Skeletal muscle cell (primary cell): ENCODE results near the gene SYNGR1.
"Not testable (repeated sequence)": the region's sequence is repeated elsewhere in the genome, so short reads cannot be mapped to it uniquely, and the experiment has no call there.

ENCODE experiments used
- DNase-seq: peaks from one replicate; pipeline ENCODE4 v3.0.0-alpha.2; 2010; ENCODE audit warnings: low read depth
- H3K4me3 ChIP-seq: 2 replicates; pipeline ENCODE4 v1.5.1; 2011; ENCODE audit warnings: low read depth, mild to moderate bottlenecking, control low read depth, low read length, moderate library complexity

SYNGR1 gene

DNA sequence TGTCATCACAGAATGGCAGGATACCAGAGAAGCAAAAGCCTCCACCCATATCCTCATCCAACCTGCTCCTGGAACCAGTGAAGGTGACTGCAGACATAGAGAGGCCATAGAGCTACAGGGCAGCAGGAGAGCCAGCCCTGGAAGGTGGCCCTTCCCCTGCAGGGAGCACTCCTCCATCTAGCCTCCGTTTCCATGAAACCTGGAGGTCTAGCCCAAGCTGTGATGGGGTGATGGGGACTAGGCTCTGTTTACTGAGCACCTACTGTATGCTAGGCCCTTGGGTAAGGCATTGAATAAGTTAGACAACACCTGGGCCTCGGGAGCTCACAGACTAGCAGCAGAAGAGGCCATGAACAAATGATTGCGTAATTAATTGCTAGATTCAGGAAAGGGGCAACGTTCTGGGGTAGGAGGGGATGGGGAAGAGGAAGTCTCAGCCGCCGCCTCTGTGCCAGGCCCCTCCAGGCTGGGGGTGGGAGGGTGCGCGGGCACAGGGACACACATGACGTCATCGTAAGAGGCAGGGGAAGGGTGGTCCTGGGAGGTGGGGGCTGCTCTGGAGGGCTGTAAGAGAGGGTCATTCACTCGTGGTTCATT lies 784 bp upstream of the SYNGR1 start:
- peak overlapping the region; percentile 54 for H3K4me3 ChIP-seq
- no peak for DNase-seq

DNA sequence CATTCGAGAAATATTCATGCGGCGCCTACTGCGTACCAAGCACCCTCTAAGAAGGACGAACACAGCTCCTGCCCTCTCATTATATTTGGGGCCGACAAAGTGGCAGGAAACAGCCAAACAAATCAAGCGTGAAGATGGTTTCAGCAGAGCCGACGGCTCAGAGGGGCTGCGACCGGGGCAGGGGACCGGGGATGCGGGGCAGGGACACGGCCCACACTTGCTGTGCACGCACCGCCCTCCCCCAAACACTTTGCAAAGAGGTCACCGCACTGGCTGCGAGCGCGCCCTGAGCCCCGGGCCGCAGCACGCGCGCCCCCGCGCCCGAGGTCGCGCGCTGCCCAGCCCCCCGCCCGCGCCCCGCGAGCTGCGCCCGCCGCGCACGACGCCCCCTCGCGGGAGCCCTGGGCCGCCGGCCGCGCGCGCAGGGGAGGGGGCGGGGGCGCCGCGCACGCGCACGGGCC lies 255 bp upstream of the SYNGR1 start:
- H3K4me3 ChIP-seq, result peak overlapping the region; percentile 55
- DNase-seq, result no peak

DNA sequence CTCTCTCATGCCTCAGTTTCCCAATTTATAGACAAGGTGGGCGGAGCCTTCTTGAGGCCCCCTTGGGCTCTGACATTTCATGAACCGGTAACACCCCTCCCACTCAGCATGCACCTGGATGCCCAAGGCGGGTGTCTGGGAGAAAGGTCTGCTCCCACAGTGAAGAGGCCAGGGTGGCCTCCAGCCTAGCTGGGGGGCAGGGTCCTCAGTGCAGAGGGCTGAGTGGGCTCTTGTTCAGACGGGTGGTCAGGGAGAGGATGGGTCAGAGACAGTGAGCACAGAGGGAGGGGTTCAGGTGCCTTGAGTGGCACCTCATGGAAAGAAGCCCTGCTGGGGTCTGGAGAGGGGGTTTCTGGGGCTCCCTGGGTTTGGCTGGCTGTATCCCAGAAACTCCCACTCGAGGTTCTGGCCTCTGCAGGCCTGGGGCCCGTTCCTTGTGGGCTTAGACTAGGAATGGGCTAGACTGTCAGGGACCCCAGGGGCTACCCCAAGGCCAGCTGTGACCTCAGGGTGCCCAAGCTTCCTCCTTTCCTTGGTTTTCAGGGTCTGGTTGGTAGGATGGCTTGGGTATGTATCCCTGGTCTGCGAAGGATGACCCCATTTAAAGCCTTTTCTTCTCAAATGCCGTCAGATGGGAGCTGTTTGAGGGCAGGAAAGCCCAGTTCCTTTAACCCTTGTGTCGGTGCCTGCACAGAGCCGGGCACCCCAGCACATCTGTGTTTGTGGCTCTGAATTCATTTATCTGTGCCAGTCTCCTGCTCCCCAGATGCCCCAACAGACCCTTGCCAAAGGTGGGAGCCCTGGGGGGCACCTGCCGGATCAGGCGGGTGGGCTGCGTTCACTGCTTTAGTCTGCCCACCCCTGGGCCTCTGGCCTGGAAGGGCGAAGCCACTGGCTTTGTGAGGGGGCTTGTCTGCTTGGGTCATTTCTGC lies 1.2 kb downstream of the SYNGR1 start:
- peak overlapping the region; percentile 55 for H3K4me3 ChIP-seq
- no peak for DNase-seq

DNA sequence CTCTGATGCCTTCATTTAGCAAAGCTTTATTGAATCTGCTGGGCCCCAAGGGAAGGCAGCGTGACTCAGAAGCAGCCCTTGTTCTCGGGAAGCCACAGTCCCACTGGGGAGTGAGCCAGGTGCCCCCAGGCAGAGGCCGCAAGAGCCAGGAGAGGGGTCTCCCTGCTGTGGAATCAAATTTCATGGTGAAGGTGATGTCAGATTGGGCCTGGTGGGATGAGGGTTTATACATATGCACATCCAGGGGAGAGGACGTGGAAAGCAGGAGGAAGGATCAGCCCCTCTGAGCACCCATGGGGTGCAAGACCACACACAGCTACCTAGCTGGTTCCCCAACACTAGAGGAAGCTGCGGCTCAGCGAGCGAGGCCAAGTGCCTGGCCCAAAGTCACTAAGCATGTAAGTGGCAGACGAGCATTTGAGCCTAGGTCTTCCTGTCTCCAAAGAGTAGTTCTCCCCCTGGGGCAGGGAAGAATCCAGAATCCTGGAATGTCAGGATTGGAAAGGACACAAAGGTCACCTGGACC lies 2.0 kb downstream of the SYNGR1 start:
- H3K4me3 ChIP-seq, result no peak overlapping the region
- no peak for DNase-seq

DNA sequence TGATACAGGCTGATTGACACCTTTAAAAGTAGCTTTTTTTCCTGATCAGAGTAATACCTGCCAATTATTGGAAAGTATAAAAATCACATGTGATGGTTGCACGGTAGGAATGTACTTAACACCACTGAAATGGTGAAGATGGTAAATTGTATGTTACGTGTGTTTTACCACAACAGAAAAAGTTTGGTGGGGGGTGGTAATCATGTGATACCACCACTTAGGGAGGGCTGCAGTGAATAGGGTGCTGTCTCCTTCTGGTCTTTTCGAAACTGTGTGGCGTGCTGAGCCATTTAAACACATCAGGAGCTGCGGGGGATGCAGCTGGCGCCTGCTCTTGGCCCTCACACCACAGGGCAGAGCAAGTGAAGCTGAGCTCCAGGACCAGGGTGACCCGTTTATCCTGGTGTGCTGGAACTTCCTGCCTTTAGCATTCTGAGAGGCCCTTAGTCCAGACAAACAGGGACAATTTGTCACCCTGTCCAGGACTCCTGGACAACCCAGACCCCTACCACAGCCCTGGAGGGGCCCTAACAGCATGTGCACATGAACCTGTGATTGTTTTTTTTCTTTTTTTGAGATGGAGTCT lies 2.6 kb downstream of the SYNGR1 start:
- DNase-seq, result no peak

DNA sequence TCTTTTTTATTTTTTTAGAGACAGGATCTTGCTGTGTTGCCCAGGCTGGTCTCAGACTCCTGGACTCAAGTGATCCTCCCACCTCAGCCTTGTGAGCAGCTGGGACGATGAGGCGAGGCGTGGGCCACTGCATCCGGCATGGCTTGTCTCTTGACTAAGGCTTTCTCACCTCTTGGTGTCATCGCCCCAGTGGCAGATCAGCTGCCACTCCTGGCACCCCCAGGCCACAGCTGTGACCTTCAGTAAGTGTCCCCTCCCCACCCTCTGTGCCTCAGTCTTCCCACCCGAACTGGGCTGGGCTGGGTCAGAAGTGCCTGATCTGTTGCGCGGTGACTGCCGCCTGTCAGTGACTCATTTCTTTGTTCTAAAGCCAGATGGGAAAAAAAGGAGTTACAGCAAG lies 3.6 kb downstream of the SYNGR1 start:
- DNase-seq, result no peak
- H3K4me3 ChIP-seq, result no peak overlapping the region

More for the DNA sequence above, 2.6 kb downstream of the SYNGR1 start:
- no peak overlapping the region for H3K4me3 ChIP-seq

DNA sequence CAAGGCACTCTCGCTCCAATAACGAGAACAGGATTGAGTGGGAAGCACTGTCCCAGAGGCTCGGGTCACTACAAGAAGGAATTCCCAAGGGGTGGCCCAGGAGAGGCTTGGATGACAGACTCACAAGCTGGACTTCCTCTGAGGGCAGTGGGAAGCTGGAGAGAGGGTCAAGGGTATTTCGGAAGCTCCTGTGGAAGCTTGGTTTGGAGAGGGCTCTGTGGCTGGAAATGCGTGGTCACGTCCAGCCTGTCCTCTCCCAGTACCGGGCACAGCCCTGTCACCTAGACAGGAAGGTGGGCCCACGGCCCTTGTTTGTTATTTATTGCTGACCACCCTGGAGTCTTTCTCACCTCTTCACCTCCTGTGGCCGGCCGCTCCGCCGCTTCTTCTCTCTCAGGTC lies 5.3 kb downstream of the SYNGR1 start:
- DNase-seq, result no peak
- H3K4me3 ChIP-seq, result no peak overlapping the region

DNA sequence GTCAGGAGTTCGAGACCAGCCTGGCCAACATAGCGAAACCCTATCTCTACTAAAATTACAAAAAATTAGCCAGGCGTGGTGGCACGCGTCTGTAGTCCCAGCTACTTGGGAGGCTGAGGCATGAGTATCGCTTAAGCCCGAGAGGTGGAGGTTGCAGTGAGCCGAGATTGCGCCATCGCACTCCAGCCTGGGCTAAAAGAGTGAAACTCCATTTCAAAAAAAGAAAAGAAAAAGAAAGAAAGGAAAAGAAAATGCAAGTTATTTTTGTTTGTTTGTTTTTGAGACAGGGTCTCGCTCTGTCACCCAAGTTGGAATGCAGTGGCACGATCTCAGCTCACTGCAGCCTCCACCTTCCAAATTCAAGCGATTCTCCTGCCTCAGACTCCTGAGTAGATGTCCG lies 6.0 kb downstream of the SYNGR1 start:
- H3K4me3 ChIP-seq, DNase-seq: not testable (repeated sequence)

DNA sequence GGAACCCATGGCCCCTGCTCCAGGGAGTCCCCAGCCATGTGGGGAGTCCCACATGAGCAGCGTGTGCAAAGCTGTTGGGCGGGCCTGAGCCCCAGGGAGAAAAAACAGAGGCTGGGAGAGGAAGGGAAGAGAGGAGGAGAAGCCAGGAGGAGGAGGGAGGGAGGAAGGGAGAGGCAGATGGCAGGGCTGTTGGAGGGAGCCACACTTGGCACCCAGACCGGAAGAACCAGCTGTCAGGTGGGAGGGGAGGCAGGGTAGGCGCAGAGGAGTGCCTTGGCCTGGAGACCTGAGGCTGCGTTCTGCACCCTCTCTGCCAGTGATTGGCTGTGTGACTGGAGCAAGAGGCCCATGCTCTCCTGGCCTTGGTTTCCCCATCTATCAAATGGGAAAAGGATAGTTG lies 6.7 kb downstream of the SYNGR1 start:
- no peak for DNase-seq
- no peak overlapping the region for H3K4me3 ChIP-seq

DNA sequence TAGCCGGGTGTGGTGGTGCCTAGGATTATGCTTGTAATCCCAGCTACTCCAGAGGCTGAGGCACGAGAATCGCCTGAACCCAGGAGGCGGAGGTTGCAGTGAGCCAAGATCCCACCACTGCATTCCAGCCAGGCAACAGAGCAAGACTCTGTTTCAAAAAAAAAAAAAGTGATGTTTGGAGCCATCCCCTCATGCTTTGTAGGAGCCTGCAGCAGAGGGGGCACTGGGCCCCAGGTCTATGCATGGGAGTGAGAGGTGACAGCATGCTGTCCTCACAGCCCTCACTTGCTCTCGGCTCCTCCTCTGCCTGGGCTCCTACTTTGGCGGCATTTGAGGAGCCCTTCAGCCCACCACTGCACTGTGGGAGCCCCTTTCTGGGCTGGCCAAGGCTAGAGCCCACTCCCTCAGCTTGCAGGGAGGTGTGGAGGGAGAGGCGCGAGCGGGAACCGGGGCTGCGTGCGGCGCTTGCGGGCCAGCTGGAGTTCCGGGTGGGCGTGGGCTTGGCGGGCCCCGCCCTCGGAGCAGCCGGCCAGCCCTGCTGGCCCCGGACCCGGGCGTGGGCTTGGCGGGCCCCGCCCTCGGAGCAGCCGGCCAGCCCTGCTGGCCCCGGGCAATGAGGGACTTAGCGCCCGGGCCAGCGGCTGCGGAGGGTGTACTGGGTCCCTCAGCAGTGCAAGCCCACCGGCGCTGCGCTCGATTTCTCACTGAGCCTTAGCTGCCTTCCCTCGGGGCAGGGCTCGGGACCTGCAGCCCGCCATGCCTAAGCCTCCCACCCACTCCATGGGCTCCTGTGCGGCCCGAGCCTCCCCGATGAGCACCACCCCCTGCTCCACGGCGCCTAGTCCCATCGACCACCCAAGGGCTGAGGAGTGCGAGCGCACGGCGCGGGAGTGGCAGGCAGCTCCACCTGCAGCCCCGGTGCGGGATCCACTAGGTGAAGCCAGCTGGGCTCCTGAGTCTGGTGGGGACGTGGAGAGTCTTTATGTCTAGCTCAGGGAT lies 7.6 kb downstream of the SYNGR1 start:
- H3K4me3 ChIP-seq, DNase-seq: not testable (repeated sequence)

DNA sequence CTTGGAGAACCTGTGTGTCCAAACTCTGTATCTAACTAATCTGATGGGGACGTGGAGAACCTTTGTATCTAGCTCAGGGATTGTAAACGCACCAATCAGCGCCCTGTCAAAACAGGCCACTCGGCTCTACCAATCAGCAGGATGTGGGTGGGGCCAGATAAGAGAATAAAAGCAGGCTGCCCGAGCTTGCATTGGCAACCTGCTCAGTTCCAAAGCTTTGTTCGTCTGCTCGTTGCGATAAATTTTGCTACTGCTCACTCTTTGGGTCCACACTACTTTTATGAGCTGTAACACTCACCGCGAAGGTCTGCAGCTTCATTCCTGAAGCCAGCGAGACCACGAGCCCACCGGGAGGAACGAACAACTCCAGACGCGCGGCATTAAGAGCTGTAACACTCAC lies 8.4 kb downstream of the SYNGR1 start:
- DNase-seq, H3K4me3 ChIP-seq: not testable (repeated sequence)

DNA sequence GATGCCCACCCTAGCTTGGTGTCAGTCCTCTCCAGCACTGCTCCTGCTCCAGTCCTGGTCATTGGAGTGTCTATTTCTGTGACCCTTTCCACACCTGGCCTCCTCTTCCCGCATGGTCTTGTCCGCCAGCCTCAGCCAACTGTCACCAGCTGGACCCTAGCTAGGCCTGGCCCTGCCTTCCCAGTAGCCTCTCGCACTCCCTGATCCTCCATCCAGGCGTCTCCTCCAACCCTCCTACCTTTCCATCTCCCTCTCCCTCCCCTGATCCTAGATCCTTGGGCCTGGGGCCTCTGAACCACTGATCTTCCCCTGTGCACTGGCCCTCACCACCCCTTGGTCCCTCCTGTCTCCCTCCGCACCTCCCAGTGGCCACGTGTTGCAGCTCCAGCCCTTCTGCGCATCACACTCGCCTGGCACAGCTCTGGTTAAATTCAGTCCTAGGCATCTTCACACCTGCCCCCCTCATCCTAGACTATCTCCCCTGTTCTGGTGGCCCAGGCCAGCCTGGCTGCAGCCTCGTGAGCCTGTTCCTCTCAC lies 9.9 kb downstream of the SYNGR1 start:
- H3K4me3 ChIP-seq, result no peak overlapping the region
- no peak for DNase-seq

DNA sequence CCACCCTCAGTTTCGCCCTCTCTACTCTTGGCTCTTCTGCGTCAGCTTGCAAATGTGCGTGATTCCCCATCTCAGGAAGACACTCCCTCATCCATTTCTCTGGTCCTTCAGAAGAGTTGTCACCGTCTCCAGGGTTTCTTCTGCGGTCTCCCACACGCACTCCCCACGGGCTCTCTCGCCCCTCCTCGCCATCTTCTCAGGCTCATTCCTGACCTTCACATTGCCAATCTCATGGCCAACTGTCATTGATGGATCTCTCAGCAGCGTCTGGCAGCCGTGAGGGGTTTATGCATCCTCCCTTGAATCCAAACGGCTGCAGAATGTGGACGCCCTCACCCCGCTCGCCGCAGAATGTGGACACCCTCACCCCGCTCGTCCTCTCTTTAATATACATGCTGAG lies 10.5 kb downstream of the SYNGR1 start:
- no peak for DNase-seq
- H3K4me3 ChIP-seq, result no peak overlapping the region

DNA sequence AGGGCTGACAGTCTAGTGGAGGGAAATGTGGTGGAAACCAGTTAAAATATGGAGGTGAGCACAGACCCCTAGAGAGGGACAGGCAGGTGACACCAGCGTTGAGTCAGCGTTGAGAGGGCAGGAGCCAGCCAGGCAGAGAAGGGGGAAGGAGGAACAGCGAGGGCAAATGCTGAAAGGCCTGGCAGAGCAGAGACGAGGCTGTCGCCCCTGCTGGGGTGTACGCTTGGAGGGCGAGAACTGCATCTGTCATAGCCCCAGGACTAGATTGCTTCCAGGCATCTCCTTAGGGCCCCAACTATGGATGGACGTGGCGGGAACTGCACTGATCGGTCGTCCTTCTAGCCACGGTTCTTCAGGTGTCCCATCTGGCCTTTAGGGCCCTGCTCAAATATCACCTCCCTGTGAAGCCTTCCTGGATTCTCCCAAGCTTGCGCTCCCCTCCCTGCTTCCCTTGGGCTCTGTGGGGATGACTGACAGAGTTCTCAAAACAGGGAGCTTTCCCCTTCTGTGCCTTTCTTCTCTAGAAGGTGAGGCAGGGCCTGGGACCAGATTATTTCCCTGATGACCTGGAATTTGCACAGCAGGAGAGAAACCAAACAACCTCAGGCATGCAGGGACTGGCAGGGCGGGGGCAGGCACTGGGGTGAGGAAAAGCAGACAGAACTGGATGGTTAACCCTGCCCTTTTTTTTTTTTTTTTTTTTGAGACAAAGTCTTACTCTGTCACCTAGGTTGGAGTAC lies 11.1 kb downstream of the SYNGR1 start:
- no peak for DNase-seq
- H3K4me3 ChIP-seq, result no peak overlapping the region

DNA sequence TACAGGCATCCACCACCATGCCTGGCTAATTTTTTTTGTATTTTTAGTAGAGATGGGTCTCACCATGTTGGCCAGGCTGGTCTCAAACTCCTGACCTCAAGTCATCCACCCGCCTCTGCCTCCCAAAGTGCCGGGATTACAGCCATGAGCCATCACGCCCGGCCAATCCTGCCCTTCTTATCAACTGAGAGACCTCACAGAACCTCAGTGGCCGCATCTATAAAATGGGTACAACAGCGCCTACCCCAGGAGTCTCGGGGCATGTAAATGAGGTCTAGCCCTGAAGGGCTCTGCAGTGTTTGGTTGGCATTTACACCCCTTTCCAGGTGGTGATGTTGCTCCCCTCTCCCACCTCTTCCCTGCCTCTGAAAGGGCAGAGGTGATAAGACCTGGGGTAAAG lies 11.7 kb downstream of the SYNGR1 start:
- DNase-seq, result no peak
- H3K4me3 ChIP-seq, result no peak overlapping the region

DNA sequence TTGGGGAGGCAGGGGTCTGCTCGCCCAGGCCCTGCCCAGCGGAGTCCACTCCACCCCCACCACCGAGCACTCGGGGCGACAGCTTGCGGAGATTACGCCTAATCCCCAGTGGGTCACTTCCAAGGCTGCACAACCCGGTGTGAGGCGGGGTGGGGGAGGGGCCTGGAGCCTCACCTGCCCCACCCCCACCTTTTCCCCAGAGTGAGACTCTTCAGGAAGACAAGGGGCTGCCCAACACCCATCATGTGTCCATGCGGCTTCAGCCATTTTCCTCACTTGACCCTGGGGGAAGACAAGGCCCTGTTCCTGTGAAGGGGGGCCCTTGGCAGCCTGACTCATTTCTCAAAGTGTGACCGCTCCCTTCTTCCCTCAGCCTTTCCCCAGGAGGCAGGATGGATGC lies 12.5 kb downstream of the SYNGR1 start:
- H3K4me3 ChIP-seq, result no peak overlapping the region
- no peak for DNase-seq

DNA sequence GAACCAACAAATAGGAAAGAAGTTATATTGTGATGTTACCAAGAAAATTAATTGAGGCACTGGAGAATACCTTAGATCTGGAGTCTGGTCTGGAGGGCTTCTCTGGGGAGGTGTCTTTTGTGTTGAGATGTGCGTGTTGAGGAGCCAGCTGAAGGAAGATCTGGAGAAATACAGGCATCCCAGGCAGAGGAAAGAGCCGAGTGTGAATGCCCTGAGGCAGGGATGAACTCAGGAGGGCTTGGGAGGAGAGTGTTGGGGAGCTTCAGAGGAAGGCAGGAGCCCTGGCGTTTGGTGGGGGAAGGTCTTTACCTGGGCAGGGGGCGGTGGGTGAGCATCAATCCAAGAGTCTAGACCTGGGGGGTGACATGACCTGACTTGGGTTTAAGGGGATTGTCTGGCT lies 13.1 kb downstream of the SYNGR1 start:
- no peak for DNase-seq
- no peak overlapping the region for H3K4me3 ChIP-seq

DNA sequence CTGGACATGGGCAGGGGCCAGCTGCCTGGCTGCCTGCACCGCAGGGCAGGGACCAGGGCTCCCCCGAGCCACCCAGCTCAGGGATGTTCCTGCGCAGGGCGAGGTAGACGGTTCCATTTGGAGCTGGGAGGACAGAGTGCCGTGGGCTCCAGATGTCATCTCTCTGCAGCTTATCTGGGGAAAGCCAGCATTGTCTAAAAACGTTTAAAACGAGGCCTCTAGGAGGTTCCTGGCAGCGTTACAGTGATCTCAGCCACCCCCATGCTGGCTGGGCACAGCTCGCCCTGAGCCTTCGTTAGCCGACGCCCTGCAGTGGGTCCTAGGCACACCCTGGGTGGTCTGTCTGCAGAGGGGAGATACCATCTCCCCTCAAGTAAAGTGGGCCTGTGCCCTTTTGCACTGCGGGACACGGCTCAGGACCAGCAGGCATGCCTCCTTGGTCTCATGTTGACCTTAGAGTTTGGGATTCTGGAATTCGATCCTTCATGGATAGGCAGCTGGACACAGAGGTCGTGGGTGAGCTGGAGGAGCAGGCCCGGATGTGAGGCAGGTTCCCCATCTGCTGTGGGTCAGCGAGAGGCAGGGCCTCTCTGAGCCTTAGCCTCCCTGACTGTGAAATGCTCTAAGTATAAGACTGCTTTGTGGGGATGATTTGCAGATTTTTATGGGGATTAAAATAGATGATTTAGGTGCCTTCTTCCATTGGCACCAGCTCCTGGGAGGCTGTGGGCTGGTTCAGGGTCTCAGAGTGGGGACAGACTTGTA lies 14.1 kb downstream of the SYNGR1 start:
- no peak for DNase-seq

More for the DNA sequence above, 14.1 kb downstream of the SYNGR1 start:
- H3K4me3 ChIP-seq, result no peak overlapping the region
